Activated CD8-positive, alpha-beta memory T cell treated with anti-CD3 and anti-CD28 coated beads for 36 hours (primary cell): ENCODE results near the gene BLVRB. TPM values are rescaled to one million over a fixed set of nuclear protein-coding genes. Genes with fewer than 3 reads are reported as not detected.
"Not testable (repeated sequence)": the region's sequence is repeated elsewhere in the genome, so short reads cannot be mapped to it uniquely, and the experiment has no call there.

Source experiments
- CTCF ChIA-PET: fragments of 350-600 bp; sonication (Branson Sonifier 250); formaldehyde crosslinking; loops from one replicate; lab custom pipeline; 2021; ENCODE audit warnings: antibody characterized with exemption; lab: Charles Lee
- POLR2A ChIA-PET: fragments of 350-600 bp; sonication (Branson Sonifier 250); formaldehyde crosslinking; loops from one replicate; lab custom pipeline; 2021; ENCODE audit warnings: antibody characterized with exemption; lab: Charles Lee
- total RNA-seq, 2 experiments: library from RNA; stranded (reverse); gene quantifications; one replicate each; pipeline ENCODE4 v1.2.3, GENCODE V29; 2021

The BLVRB gene
- total RNA-seq, 2 experiments from 2014 or later: 16.8 to 18.8 TPM

GRCh38 chr19:40494191-40494838, 28.8 kb upstream of the BLVRB start:
- CTCF ChIA-PET: no interaction called here
- POLR2A ChIA-PET: no interaction called here

GRCh38 chr19:40493778-40494177, 28.2 kb upstream of the BLVRB start:
- CTCF ChIA-PET: no interaction called here
- POLR2A ChIA-PET: no interaction called here

DNA sequence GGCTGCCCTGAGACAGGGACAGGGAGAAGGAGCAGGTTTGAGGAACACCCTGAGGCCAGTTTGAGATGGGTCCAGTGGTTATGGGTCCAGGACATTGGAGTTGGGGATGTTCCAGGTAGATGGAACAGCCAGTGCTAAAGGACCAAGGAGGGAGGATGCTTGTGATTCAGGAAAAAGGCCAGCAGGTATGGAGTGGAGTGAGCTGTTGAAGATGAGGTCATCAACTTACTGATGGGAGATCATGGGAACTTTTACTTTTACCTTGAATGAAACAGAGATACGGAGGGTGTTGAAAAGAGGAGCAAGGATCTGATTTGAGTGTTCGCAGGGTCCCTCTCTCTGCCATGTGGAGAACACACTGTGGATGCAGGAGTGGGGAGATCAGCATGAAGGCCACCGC, 26.7 kb upstream of the BLVRB start:
- POLR2A ChIA-PET: no interaction called here
- CTCF ChIA-PET: interaction anchor here (0.7 kb wide), 1 partner anchor 364 kb away, joined by 5 read pairs; no protein-coding TSS in a partner anchor

GRCh38 chr19:40489882-40490230, 24.3 kb upstream of the BLVRB start:
- CTCF ChIA-PET: no interaction called here
- POLR2A ChIA-PET: no interaction called here

DNA sequence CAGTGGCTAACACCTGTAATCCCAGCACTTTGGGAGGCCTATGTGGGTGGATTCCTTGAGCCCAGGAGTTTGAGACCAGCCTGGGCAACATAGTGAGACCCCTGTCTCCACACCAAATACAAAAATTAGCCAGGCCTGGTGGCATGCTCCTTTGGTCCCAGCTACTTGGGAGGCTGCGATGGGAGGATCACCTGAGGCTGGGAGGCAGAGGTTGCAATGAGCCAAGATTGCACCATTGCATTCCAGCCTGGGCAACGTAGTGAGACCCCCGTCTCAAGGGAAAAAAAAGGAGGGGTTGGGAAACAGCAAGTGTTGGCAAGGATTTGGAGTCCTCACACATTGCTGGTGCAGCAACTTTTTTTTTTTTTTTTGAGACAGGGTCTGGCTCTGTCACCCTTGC, 20.5 kb upstream of the BLVRB start:
- POLR2A ChIA-PET: interaction anchor here (0.6 kb wide), 1 partner anchor 80 kb away, joined by 6 read pairs; no protein-coding TSS in a partner anchor
- CTCF ChIA-PET: interaction anchor here (0.6 to 0.7 kb wide), 2 partner anchors 80 to 611 kb away, joined by 3 read pairs; no protein-coding TSS in a partner anchor

GRCh38 chr19:40475878-40476644, 10.5 kb upstream of the BLVRB start:
- POLR2A ChIA-PET: not testable (repeated sequence)
- CTCF ChIA-PET: interaction anchor here (0.8 kb wide), 1 partner anchor 55 kb away, joined by 3 read pairs; no protein-coding TSS in a partner anchor

DNA sequence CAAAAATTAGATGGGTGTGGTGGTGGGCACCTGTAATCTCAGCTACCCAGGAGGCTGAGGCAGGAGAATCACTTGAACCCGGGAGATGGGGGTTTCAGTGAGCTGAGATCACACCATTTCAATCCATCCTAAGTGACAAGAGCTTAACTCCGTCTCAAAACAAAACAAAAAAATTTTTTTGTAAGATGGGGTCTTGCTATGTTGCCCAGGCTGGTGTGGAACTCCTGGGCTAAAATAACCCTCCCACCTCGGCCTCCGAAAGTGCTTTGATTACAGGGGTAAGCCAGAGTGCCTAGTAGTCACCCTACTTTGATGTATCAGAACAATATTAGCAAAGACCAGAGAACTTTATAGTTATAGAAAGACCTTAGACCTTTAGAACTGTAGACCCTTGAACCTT, 9.2 kb upstream of the BLVRB start:
- POLR2A ChIA-PET: no interaction called here
- CTCF ChIA-PET: interaction anchor here (0.7 kb wide), 1 partner anchor 23 kb away, joined by 4 read pairs; no protein-coding TSS in a partner anchor

DNA sequence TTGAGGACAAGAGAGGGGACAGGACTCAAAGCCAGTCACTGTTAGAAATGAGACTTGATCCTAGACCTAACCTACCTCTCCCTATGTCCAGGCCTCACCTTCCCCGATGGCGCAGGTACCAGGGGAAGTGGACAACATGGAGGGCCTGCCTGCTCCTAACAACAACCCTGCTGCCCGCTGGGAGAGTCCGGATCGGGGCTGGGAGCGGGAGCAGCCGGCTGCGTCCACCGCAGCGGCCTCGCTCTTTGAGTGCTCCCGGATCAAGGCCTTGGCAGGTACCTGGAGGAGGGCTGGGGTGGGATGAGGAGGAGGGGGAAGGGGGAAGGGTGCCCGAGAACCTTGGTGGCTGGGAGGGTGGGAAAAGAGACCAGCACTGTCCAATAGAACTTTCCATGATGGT, 7.0 kb upstream of the BLVRB start:
- ChIA-PET CTCF (no interaction called here), POLR2A (no interaction called here)

DNA sequence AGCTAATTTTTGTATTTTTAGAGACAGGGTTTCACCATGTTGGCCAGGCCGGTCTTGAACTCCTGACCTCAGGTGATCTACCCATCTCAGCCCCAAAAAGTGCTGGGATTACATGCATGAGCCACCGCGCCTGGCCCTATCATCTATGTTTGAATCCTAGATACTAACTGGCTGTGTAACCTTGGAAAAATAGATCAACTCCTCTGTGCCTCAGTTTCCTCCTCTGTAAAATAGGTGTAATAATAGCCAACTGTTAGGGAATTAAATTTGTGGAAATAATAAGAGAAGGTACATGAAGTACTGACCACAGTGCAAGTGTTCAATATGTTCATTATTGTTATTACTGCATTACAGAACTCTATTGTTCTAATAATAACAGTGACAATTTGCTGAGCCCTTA, 5.6 kb upstream of the BLVRB start:
- ChIA-PET POLR2A (no interaction called here), CTCF (interaction anchor here (0.7 kb wide), 1 partner anchor 22 kb away, joined by 3 read pairs; no protein-coding TSS in a partner anchor)

- CTCF ChIA-PET: interaction anchor here (0.6 kb wide), 1 partner anchor 176 kb away, joined by 3 read pairs; no protein-coding TSS in a partner anchor
- POLR2A ChIA-PET: interaction anchor here (0.7 kb wide), 1 partner anchor 8 kb away, joined by 3 read pairs; no protein-coding TSS in a partner anchor
These were observed 3.5 kb upstream of the BLVRB start for GRCh38 chr19:40469011-40469410.

- ChIA-PET CTCF (interaction anchor here (1.0 to 1.9 kb wide), 3 partner anchors 9 to 54 kb away, joined by 3 to 4 read pairs (median 3); no protein-coding TSS in a partner anchor), POLR2A (interaction anchor here (0.7 kb wide), 1 partner anchor 311 kb away, joined by 3 read pairs; the partner anchor contains the start of gene RAB4B)
These were observed 1.6 kb upstream of the BLVRB start, which contains the start of gene SPTBN4 for GRCh38 chr19:40466985-40467734. Gene SPTBN4, plus strand, starts transcription at chr19:40467001. Its CDS starts 5,621 bp downstream, at chr19:40472622.

DNA sequence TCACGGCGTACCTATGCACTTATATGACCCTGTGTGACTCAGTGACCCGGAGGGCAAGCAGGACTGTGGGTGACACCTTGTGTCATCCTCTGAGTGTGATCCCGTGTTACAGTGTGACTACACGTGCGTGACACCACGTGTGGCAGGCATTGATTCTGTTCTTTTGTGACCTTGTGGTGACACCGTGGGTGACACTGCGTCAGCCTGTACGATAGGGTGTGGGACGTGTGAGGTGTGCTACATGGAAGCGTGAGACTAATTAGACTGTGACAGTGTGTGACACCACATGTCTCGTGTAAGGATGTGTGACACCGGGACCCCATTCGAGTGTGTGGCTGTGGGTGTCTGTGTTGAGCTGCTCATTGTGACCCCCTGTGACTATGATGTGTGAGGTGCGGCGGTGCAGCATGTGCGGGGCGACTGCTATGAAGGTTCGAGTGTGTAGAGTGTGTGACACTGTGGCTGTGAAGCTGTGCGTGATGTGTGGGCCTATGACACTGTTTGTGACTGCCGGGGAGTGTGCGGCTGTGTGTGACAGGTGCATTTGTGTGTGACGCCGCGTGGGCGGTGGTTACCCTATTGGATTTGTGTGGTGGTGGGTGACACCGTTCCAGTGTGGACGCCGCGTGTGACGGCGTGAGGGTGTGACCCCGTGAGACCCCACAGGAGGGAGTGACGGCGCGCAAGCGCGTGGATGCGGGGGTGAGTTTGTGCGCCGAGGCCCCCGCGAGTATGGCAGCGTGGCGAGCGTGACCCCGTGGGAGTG, 857 bp upstream of the BLVRB start:
- ChIA-PET CTCF (interaction anchor here (0.9 to 3.9 kb wide), 7 partner anchors 9 to 161 kb away, joined by 3 to 27 read pairs (median 6); no protein-coding TSS in a partner anchor), POLR2A (interaction anchor here (0.9 to 1.7 kb wide), 4 partner anchors 23 to 118 kb away, joined by 3 to 12 read pairs (median 4); partner anchors contain the start of genes C19orf47 and PLD3)

DNA sequence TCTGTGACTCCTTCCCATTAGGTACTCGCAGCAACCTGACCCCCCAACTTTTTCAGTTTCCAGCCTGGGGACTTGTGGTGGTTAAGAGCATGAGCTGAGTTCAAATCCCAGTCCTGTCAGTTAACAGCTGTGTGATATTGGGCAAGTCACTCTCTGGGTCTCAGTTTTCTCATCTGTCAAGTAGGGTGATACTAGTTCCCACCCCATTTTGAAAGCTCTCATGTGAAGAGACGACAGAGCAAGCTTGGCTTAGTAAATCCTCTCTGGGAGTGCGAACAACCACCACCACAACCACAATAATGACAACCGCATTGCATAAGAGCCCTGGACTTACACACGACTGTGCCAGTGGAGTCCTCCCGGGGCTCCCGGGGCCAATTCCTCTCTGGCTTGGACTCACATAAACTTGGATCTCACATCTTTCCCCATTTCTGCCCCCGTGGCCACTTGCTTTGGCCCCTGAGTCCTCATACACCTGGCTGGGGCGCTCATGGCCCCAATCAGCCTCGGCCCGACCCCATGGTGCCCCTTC, 454 bp downstream of the BLVRB start:
- ChIA-PET CTCF (interaction anchor here (0.6 to 3.9 kb wide), 12 partner anchors 9 to 169 kb away, joined by 3 to 27 read pairs (median 4); partner anchors contain the start of genes C19orf47 and PLD3), POLR2A (interaction anchor here (0.6 to 1.7 kb wide), 7 partner anchors 9 to 290 kb away, joined by 3 to 12 read pairs (median 7); partner anchors contain the start of genes C19orf47, PLD3 and SERTAD1)

DNA sequence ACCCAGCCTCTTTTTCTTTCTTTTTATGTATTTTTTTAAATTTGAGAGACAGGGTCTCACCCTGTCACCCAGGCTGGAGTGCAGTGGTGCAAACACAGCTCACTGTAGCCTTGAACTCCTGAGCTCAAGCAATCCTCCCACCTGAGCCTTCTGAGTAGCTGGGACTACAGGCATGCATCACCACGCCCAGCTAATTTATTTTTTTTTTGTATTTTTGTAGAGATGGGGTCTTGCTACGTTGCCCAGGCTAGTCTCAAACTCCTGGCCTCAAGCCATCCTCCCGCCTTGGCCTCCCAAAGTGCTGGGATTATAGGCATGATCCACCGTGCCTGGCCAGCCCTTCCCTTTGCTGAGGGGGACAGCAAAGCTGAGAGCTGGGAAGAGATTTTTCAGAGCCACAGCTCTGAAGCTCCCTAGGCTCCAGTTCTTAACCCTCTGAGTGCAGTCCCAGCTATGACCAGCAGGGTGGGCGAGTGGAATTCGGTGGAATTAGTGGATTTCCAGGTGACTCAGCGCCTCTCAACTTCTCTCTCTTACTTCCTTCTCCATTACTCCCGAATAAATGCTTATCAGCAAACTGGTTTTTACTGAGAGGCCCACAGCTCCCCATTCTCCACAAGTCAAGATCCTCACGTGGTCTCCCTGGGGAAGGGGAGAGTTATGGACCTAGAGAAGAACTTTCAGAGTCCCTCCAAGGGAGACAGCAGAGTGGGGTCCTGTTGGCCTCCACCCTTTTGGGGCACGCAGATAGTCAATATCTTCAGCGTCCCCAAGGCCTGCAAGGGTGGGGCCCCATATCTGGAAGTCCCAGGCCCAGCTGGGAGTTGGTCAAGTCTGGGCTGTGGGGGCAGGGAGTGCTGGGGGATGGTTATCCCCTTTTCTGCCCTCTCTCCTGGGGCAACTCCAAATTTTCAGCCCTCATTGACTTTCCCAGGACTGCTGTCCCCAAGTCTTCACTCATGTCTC, 1.2 kb downstream of the BLVRB start:
- POLR2A ChIA-PET: interaction anchor here (0.6 to 1.7 kb wide), 6 partner anchors 10 to 971 kb away, joined by 3 to 12 read pairs (median 6); partner anchors contain the start of gene SERTAD1
- CTCF ChIA-PET: interaction anchor here (0.6 to 3.9 kb wide), 13 partner anchors 10 to 334 kb away, joined by 3 to 27 read pairs (median 4); partner anchors contain the start of gene EGLN2

DNA sequence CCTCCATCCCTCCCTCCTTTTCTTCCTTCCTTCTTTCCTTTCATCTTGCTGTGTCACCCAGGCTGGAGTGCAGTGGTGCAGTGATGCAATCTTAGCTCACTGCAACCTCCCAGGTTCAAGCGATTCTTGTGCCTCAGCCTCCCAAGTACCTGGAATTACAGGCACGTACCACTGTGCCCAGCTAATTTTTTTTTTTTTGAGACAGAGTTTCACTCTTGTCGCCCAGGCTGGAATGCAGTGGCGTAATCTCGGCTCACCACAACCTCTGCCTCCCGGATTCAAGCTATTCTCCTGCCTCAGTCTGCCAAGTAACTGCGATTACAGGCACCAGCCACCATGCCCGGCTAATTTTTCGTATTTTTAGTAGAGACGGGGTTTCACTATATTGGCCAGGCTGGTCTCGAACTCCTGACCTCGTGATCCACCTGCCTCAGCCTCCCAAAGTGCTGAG, 1.9 kb downstream of the BLVRB start:
- ChIA-PET CTCF (interaction anchor here (0.8 to 3.9 kb wide), 9 partner anchors 9 to 335 kb away, joined by 3 to 27 read pairs (median 4); partner anchors contain the start of gene EGLN2), POLR2A (interaction anchor here (0.6 to 1.8 kb wide), 5 partner anchors 20 to 1533 kb away, joined by 3 to 6 read pairs (median 5); partner anchors contain the start of genes MRPS12, SARS2 and SERTAD3)

GRCh38 chr19:40461669-40462221, 3.8 kb downstream of the BLVRB start:
- CTCF ChIA-PET: no interaction called here
- POLR2A ChIA-PET: interaction anchor here (1.8 kb wide), 1 partner anchor 18 kb away, joined by 6 read pairs; the partner anchor contains the start of gene SERTAD3
